ENCODE results near the gene CFAP221.

GRCh38 chr2:119525614-119526013, 18.6 kb upstream of the CFAP221 start:
- TF ChIP-seq CTCF (conservative IDR thresholded peaks at IDR 0.05; ENCODE audit: low read depth in 2 of 2) (no peak), POLR2AphosphoS5 (IDR thresholded peaks at IDR 0.05; ENCODE audit: low read depth) (no peak), ZNF331 (CRISPR knock-in tag; IDR thresholded peaks at IDR 0.05; ENCODE audit: low read depth) (no peak)

Data from GM23338 (cell line).